Measurements from ENCODE around the gene ACSL1. TPM values are rescaled to one million over a fixed set of nuclear protein-coding genes. Genes with fewer than 3 reads are reported as not detected.
A peak's percentile ranks its signal among the peaks of the same experiment; 100 is the strongest.
"Not testable (repeated sequence)": the region's sequence is repeated elsewhere in the genome, so short reads cannot be mapped to it uniquely, and the experiment has no call there.

The ACSL1 gene
- polyA plus RNA-seq, 1 donor, result 57.7 TPM

GRCh38 chr4:184755278-184755677 is 70.5 kb downstream of the ACSL1 start:
- DNase-seq, result no peak

- DNase-seq, result no peak
Observed at GRCh38 chr4:184752496-184753275, 73.1 kb downstream of the ACSL1 start.

GRCh38 chr4:184751585-184751956 is 74.2 kb downstream of the ACSL1 start:
- no peak for DNase-seq

DNA sequence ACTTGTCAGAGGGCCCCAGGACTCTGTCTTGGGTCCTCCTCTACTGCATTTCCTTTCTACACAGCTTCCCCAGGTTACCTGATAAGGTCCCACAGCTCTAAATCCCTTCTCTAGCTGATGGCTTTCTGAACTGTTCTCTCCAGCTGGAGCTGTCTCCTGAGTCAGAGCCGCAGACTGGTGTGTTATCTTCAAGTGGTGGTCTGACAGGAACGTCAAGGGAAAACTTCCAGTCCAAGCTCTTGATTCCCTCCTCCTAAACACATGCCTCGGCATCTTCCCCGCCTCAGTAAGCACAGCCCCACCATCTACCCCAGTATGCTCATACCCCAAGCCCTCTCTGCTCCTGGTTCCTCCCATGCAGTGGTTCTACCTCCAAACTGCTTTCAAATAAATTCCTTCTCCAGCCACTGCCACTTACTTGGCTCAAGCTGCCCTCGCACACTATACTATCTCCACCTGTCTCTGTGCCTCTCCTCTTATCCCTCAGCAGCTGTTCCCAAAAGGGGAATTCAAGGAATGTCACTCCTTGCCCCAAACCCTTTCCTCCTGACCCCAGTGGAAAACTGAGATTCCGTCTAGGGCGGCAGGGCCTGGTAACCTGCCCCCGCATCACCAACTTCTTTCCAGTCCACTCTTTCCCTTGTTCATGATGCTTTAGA is 74.7 kb downstream of the ACSL1 start:
- no peak for DNase-seq

DNA sequence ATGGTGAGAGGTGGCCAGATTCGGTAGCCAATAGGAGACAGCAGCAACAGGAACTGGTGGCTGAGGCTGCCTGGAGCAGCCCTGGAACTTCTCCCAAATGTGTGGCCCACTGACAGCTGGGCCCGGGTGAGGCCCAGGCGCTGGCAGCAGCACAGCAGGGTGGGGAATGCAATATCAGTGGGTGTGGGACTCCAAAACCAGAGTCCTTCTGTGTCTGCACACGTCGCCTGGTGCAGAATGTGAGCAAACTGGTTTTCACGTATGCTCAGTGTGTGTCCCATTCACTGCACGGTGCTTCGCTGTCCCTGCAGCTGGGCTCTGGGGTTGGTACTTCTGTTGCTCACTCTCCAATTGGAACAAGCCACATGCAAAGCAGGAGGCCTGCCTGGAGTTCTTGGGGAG is 77.5 kb downstream of the ACSL1 start:
- DNase-seq, result no peak

GRCh38 chr4:184747034-184747830 is 78.5 kb downstream of the ACSL1 start:
- DNase-seq, result no peak

DNA sequence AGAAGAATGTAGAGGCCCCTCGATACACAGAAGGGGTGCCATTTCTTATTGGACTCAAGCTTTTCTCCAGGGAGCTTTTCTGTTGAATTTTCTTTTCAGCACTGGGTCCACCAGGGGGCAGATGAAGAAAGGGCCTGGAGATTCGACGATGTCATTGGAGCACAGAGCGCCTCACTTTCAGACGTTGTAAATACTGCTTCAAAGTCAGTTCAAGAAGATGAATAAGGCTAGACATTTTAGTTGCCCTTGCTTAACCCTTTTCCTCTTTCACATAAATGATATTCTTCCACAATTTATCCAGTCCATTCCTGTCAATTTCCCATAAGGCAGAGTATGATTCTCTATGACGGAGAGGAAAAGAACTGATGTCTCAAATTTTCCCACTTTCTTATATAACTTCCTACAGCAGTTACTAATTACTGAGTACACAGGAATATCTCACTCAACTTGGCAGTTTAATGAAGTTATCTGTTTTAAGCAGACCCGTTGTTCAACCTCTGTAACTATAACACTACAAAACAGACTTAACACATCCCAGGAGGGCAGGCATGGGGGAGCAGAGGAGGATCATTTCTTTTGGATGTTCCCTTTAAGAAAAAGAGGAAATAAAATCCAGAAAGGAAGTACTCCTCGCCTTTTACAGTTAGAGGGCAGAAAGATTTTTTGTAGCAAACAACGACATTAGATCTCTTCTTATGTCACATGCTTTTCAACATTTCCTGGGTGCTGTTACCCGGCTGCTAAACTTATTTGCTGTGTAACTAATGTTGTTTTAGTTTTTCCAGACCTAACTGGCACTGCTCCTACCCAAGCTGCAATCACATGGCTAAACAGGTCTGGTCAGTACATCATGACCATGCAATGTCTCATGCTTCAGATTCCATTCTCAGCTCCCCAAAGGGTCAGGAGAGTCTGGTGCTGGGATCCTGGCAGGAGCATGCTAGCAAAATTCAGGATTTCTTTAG is 79.7 kb downstream of the ACSL1 start:
- DNase-seq, result peak; percentile 78

- DNase-seq, result no peak
Observed at GRCh38 chr4:184744236-184744635, 81.5 kb downstream of the ACSL1 start.

DNA sequence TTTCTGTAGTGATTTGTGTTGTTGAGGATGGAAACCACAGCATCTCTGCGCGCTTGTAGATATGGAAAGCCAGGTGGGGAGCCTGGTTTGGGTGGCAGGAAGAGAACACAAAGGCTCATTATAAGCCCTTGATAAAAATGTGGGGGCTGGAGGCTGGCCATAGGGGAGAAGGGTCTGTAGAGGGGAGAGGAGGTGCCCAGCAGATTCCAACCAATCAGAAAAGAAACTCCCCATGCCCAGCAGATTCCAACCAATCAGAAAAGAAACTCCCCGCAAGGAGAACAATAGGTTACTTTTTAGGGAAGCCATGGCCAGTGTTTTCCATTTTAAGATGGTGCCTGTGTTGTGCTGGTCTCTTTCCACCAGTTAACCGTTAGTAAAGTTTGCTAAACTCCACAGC is 82.1 kb downstream of the ACSL1 start:
- no peak for DNase-seq

DNA sequence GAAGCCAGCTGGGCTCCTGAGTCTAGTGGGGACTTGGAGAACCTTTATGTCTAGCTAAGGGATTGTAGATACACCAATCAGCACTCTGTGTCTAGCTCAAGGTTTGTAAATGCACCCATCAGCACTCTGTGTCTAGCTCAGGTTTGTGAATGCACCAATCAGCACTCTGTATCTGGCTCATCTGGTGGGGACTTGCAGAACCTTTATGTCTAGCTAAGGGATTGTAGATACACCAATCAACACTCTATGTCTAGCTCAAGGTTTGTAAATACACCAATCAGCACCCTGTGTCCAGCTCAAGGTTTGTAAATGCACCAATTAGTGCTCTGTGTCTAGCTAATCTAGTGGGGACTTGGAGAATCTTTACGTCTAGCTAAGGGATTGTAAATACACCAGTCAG is 84.1 kb downstream of the ACSL1 start:
- not testable (repeated sequence) for DNase-seq

GRCh38 chr4:184740980-184741391 is 84.8 kb downstream of the ACSL1 start:
- no peak for DNase-seq

GRCh38 chr4:184739575-184739974 is 86.2 kb downstream of the ACSL1 start:
- not testable (repeated sequence) for DNase-seq

DNA sequence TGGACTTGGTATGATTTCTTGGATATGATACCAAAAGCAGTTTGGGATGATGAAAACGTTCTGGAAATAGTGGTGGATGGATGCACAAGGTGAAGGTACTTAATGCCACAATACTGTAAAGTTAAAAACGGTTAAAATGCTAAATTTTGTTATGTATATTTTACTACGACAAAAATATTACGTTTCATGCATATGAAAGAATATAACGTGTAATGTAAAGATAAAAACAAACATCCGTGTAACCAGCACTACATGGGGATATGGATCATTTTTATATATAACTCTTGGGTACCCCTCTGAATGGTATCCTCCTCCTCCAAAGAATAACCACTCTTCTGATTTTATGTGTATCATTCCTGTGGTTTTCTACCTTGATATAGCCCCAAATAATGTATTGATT is 91.0 kb downstream of the ACSL1 start:
- no peak for DNase-seq

DNA sequence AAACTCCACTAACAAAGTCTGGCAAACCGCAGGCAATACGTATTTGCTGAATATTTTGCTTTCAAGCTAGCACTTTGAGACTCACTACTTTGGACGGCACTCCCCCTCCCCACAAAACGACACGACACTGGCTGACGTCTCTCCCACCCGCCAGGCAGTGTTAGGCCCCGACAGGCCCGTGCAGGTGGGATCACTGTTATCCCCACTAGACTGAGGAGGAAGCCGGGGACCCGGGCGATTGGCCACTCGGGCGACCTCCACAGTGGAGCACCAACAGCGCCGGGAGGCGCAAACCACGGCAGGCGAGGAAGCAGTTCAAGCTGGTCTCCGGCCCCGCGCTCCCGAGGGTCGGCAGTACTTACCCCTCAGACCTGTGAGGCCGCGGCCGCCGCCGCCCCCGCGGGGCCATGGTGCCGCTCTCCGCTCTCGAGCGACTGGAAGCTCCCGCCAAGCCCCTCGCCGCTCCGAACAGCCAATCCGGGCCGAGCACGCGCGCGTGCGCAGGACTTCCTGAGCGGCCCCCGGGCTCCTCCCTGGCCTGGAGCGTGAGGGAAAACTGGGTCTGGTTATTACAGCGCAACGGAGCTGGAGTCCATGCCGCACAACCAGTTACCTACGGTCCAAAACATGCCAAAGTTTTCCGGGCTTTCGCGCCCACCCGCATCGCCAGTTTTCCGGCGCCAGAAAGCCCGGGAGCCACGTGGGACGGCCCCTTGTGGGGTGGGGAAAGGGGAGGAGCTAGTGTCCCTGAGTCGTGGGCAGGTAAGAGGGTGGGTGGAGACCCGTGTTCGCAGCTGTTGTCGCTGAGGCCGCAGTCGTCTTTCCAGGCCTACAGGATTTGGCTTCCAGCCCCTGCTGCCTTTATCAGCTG is 91.9 kb downstream of the ACSL1 start, which contains the start of gene CENPU:
Gene CENPU (minus strand): TSS at position 443 of the 871 bp plus-strand sequence. CDS start 34 bp downstream, at position 409.
- DNase-seq, result peak; percentile 99

DNA sequence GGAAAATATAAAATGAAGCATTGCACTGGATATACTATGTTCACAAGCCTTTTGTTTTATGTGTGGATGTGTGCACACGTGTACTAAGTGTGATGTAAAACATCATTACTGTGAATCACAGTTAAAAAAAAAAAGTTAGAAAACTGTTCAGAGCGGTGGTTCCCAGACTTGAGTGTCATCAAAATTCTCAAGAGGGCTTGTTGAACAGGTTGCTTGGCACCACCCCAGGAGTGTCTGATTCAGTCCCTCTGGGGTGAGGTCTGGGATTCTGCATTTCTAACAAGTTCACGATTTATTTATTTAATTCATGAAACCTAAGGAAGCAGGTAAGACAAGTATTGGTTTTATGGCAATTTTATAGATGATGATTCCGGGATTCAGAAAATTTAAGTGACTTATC is 93.6 kb downstream of the ACSL1 start:
- DNase-seq, result no peak

GRCh38 chr4:184731056-184731455 is 94.7 kb downstream of the ACSL1 start:
- no peak for DNase-seq

- no peak for DNase-seq
Observed at GRCh38 chr4:184729946-184730345, 95.8 kb downstream of the ACSL1 start.

GRCh38 chr4:184728858-184729257 is 96.9 kb downstream of the ACSL1 start:
- no peak for DNase-seq

DNA sequence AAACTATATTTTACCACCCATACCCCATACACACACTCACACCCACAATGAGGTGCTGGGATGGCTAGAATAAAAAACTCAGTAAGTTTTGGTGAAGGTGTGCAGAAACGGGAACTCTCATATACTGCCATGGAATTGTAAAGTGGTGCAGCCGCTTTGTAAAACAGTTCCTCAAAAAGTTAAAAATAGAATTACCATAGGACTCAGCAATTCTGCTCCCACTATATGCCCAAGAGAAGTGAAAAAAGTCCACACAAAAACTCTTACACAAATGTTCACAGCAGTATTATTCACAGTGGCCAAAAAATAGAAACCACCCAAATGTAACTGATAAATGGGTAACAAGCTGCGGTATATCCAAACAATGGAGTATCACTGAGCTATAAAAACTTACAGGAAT is 98.3 kb downstream of the ACSL1 start:
- DNase-seq, result no peak

GRCh38 chr4:184722798-184723197 is 103.0 kb downstream of the ACSL1 start:
- no peak for DNase-seq

- no peak for DNase-seq
Observed at GRCh38 chr4:184721254-184721653, 104.5 kb downstream of the ACSL1 start.
